Activated gamma-delta T cell (primary cell): ENCODE results near the gene SLC25A26.
A peak's percentile ranks its signal among the peaks of the same experiment; 100 is the strongest.

Source experiments
- DNase-seq: peaks from one replicate; lab custom pipeline; 2025; lab: John Stamatoyannopoulos, UW
- total RNA-seq, 2 donors: gene quantifications; one replicate each; lab custom pipeline; 2026; lab: John Stamatoyannopoulos, UW

Gene SLC25A26, protein sequence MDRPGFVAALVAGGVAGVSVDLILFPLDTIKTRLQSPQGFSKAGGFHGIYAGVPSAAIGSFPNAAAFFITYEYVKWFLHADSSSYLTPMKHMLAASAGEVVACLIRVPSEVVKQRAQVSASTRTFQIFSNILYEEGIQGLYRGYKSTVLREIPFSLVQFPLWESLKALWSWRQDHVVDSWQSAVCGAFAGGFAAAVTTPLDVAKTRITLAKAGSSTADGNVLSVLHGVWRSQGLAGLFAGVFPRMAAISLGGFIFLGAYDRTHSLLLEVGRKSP
- total RNA-seq: 33.5 to 38.4 reads per million in 2 donors

DNA sequence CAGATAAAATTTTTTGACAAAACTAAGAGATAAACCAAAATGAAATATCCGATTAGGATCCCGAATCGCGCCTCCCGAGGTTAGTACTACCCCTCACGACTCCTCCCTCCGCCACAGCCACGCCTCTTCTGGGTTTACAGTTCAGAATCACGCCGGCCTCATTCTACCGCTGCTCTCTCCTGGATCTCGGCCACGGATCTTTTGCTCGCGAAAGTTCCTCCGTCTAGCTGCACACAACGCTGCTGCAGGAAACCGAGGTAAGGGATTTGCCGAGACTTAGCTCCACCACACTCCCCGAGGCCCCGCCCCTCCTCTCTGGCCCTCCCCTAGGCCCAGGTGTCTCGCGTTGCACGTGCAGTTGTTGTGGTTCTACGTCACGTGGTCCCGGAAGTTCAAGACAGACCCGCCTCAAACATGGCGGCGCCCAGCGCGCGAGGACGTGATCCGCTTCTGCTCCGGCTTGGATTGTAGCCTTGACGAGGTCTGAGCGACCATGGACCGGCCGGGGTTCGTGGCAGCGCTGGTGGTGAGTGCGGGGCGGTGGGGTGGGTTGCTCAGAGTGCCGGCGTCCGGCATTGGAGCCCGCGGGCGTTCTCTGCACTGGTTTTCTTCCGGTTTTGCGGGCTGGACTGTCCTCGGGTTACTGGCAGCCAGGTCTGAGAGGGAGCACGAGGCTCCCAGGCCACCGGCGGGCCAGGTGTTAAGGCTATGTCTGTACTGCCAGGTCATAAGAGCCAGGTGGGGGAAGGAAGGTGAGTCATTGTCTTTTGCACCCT is at the start of gene SLC25A26:
Gene SLC25A26, plus strand, starts transcription at position 400 of the 776 bp plus-strand sequence. Its CDS starts 94 bp downstream, at position 494.
- DNase-seq: peak; percentile 84

DNA sequence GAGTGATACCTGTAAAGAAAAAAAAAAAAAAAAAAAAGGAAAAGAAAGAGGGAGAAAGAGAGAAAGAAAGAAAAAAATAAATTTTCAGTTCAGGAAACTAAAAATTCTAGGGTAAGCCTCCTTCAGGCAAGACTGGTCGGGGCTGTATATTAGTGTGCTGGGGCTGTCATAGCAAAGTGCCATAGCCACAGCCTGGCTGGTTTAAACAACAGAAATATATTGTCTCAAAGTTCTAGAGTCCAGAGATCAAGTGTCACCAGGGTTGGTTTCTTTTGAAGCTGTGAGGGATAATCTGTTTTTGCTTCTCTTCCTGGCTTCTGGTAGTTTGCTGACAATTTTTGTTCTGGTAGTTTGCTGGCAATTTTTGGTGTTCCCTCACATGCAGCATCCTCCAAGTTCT is 48.4 kb upstream of the SLC25A26 start:
- no peak for DNase-seq

DNA sequence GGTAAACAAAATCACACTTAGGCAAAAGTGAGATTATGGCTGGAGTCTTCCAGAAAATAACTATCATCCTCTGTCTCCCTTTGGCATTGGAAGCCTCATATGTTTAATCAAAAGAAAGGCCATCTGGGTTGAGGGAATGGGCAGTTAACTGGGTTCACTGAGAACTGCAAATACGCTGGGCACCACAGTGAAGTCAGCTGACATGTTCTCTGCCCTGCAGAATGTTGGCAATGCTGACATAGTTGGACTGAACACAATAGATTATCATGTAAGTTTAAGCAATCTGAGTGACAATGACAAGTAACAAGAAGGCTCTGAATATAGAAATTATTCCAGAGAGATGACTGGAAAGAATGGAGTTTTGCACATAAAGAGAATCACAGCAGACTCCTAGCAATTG is 43.8 kb upstream of the SLC25A26 start:
- no peak for DNase-seq

GRCh38 chr3:66178206-66178605 is 42.6 kb upstream of the SLC25A26 start:
- no peak for DNase-seq

DNA sequence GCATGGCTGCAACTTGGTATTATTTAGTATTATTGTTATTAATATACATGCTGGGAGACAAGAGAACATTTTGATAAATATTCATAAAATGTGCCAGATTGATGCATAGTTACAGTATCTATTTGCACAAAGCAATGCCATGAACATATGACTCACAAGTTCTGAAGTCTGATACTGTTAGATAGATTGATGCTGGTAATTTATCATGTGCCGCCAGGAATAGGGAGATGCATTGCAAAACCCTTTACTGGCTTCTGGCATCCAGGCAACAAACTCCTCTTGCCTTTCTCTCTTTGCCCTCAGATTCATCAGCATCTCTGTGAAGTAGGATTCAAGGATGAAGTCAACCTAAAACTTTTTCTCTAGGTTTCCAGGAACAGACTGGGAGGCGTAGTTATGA is 41.0 kb upstream of the SLC25A26 start:
- no peak for DNase-seq

- DNase-seq: no peak
Measured at GRCh38 chr3:66181764-66182163, 39.0 kb upstream of the SLC25A26 start.

GRCh38 chr3:66182246-66182645 is 38.6 kb upstream of the SLC25A26 start:
- DNase-seq: no peak

GRCh38 chr3:66186545-66186944 is 34.3 kb upstream of the SLC25A26 start:
- no peak for DNase-seq

GRCh38 chr3:66195347-66195783 is 25.4 kb upstream of the SLC25A26 start:
- no peak for DNase-seq

GRCh38 chr3:66196633-66197032 is 24.2 kb upstream of the SLC25A26 start:
- DNase-seq: no peak

GRCh38 chr3:66198437-66199088 is 22.2 kb upstream of the SLC25A26 start:
- no peak for DNase-seq

- no peak for DNase-seq
Measured at GRCh38 chr3:66199089-66199473, 21.7 kb upstream of the SLC25A26 start.

DNA sequence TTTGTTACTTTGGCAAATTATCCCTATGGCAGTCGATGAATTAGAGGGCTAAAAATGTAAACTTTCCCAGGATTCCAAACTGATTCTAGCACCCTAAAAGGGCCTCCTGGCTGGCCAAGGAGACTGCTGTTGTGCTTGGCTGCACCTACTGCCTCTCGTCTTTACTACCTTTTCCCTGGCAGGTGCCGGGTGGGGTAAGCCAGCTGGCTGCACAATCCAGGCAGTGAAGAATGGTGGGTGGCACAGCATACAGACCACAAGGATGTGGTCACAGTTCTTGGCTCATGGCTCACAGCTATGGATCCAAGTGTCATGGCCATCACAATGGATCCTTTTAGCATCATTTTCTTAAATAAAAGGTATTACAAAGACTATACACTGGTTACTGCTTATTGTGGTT is 20.7 kb upstream of the SLC25A26 start:
- no peak for DNase-seq

DNA sequence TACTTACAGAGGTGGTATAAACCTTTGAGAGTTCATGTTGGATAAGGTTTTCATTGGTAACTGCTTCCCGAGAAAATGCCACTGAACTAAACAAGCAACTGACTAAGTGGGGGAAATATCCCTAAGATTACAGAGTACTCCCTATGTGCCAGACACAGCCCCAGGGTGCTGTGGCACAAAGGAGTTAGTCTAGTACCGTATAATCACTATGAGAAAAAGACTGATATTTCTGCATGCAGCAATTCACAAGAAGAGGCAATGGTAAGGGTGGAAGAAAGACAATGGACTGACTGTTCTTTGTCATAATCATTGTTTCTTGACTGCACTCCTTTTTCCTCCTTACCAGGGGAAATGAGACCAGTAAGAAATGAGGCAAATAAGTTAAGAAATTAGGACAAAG is 20.0 kb upstream of the SLC25A26 start:
- DNase-seq: no peak

- DNase-seq: no peak
Measured at GRCh38 chr3:66203275-66203674, 17.5 kb upstream of the SLC25A26 start.

DNA sequence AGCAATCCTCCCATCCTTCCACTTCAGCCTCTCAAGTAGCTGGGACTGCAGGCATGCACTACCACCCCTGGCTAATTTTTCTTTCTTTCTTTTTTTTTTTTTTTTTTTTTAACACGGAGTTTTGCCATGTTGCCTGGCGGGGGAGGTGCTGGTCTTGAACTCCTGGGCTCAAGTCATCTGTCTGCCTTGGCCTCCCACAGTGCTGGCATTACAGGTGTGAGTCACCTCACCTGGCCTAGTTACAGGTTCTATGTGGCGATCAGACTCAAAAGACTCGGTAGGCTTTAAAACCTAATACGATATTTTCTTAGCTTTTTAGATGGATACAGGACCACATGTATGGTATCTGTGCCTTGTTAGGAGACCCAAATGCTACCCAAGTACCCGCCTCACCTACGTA is 14.0 kb upstream of the SLC25A26 start:
- no peak for DNase-seq

GRCh38 chr3:66208189-66208588 is 12.6 kb upstream of the SLC25A26 start:
- no peak for DNase-seq

GRCh38 chr3:66210687-66211295 is 10.0 kb upstream of the SLC25A26 start:
- DNase-seq: no peak

DNA sequence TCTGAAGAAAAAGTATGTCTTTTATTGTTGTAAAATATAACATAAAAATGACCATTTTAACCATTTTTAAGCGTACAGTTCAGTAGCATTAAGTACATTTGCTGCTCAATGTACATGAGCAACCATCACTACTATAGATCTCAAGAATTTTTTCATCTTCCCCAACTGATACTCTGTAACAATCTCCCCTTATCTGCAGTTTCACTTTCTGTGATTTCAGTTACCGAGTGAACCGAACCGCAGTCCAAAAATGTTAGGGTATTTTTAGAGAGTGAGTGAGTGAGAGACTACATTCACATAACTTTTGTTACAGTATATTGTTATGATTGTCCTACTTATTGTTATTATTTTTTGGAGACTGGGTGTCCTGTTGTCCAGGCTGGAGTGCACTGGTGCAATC is 9.0 kb upstream of the SLC25A26 start:
- DNase-seq: no peak

DNA sequence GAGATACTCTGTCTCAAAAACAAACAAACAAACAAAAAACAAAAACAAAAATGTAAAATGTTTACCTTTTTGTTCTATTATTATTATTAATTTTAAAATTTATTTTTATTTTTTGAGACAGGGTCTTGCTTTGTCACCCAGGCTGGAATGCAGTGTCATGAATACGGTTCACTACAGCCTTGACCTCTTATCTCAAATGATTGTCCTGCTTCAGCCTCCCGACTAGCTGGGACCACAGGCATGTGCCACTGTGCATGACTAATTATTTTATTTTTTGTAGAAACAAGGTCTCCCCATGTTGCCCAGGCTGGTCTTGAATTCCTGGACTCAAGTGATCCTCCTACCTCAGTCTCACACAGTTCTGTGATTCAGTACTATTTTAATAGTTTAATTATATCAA is 5.7 kb upstream of the SLC25A26 start:
- no peak for DNase-seq

- no peak for DNase-seq
Measured at GRCh38 chr3:66220066-66220465, 735 bp upstream of the SLC25A26 start.

GRCh38 chr3:66224220-66224619 is 3.4 kb downstream of the SLC25A26 start:
- DNase-seq: no peak
